Lower lobe of right lung (tissue), 2 donors: ENCODE measurements around the gene JAML. TPM values are rescaled to one million over a fixed set of nuclear protein-coding genes. Genes with fewer than 3 reads are reported as not detected.

Experiments
- ATAC-seq, 2 donors: fragments of 200-7000 bp; cut with Tn5 transposase; one replicate each; pipeline ENCODE4 v1.9.1; 2020 to 2022; ENCODE audit warnings: mild to moderate bottlenecking in 2 of 2, moderate library complexity in 2 of 2
- DNase-seq: peaks from one replicate; pipeline ENCODE4 v3.0.0-alpha.2; 2020
- H3K27ac ChIP-seq: fragments of 200-600 bp; one replicate; pipeline ENCODE4 v1.8.0; 2022
- H3K27me3 ChIP-seq: fragments of 200-600 bp; one replicate; pipeline ENCODE4 v1.8.0; 2022; ENCODE audit warnings: low read depth
- H3K36me3 ChIP-seq: fragments of 200-600 bp; one replicate; pipeline ENCODE4 v1.8.0; 2022; ENCODE audit warnings: mild to moderate bottlenecking
- H3K4me1 ChIP-seq: fragments of 200-600 bp; one replicate; pipeline ENCODE4 v1.8.0; 2022
- H3K4me3 ChIP-seq: fragments of 200-600 bp; one replicate; pipeline ENCODE4 v1.8.0; 2022; ENCODE audit warnings: mild to moderate bottlenecking
- H3K9me3 ChIP-seq: fragments of 200-600 bp; one replicate; pipeline ENCODE4 v1.8.0; 2022
- intact Hi-C: fragments of 100-400 bp; cut with DNase I; formaldehyde crosslinking; loops from one replicate; pipeline ENCODE4 v1.11.0; 2022
- total RNA-seq: library from RNA; stranded (reverse); fragmentation: NEBNext Ultra II Directional; extraction: Animal tissue kit (Norgen Biotek cat#: 25700); gene quantifications from one replicate; pipeline ENCODE4 v1.2.1, GENCODE V29; 2021
- TF ChIP-seq, protein P1 (sequence below): fragments of 200-600 bp; IDR thresholded peaks from one replicate; pipeline ENCODE4 v1.8.0; 2022; ENCODE audit warnings: antibody characterized with exemption, mild to moderate bottlenecking
- donor health status: DM: no; HTN: yes; CAD: no; lungs with severe emphysema.

The JAML gene
- total RNA-seq, 1 donor from 2014 or later = 163 TPM

DNA sequence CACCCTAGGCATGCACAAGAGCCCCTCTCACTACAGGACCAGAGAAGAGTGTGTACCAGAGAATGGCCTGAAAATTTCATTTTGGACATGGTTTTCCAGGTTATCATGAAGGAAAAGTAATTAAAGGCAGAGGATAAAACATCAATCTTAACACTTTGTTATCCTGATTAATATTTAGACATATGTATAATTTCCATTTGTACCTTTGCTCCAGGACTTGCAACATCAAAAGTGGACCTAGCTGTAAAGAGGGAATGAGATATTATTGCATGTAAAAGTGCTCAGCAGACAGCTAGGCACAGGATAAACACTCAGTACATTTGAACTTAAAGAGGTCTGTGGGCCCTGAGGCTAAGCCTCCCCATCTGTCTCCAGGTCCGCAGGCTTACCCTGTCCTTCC is 70.2 kb downstream of the JAML start:
- TF ChIP-seq, protein P1, sequence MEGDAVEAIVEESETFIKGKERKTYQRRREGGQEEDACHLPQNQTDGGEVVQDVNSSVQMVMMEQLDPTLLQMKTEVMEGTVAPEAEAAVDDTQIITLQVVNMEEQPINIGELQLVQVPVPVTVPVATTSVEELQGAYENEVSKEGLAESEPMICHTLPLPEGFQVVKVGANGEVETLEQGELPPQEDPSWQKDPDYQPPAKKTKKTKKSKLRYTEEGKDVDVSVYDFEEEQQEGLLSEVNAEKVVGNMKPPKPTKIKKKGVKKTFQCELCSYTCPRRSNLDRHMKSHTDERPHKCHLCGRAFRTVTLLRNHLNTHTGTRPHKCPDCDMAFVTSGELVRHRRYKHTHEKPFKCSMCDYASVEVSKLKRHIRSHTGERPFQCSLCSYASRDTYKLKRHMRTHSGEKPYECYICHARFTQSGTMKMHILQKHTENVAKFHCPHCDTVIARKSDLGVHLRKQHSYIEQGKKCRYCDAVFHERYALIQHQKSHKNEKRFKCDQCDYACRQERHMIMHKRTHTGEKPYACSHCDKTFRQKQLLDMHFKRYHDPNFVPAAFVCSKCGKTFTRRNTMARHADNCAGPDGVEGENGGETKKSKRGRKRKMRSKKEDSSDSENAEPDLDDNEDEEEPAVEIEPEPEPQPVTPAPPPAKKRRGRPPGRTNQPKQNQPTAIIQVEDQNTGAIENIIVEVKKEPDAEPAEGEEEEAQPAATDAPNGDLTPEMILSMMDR = no peak
- Histone ChIP-seq H3K4me1 (peaks cover 19% of the 10 kb centered on the region), H3K4me3 (no peak overlapping the region), H3K27me3 (peaks cover 57% of the 10 kb centered on the region), H3K27ac (no peak overlapping the region), H3K9me3 (no peaks in the 10 kb centered on the region), H3K36me3 (no peaks in the 10 kb centered on the region)
- intact Hi-C loops = no loop called here
- no peak for DNase-seq
- no peak for ATAC-seq

GRCh38 chr11:118153976-118154375 is 70.8 kb downstream of the JAML start:
- no peak overlapping the region for H3K4me3 ChIP-seq
- no peaks in the 10 kb centered on the region for H3K9me3 ChIP-seq
- H3K27me3 ChIP-seq = peaks cover 57% of the 10 kb centered on the region
- no peaks in the 10 kb centered on the region for H3K36me3 ChIP-seq
- H3K27ac ChIP-seq = no peak overlapping the region
- TF ChIP-seq, protein P1 = no peak
- no peak for DNase-seq
- intact Hi-C loops = no loop called here
- peaks cover 19% of the 10 kb centered on the region for H3K4me1 ChIP-seq
- no peak for ATAC-seq

- Histone ChIP-seq H3K36me3 (no peaks in the 10 kb centered on the region), H3K9me3 (no peaks in the 10 kb centered on the region), H3K27me3 (peaks cover 57% of the 10 kb centered on the region), H3K4me3 (peak overlapping the region; percentile 56), H3K4me1 (peaks cover 19% of the 10 kb centered on the region), H3K27ac (no peak overlapping the region)
- DNase-seq = no peak
- ATAC-seq = no peak
- intact Hi-C loops = no loop called here
- TF ChIP-seq, protein P1 = no peak
These were observed 71.3 kb downstream of the JAML start for GRCh38 chr11:118153516-118153915.

DNA sequence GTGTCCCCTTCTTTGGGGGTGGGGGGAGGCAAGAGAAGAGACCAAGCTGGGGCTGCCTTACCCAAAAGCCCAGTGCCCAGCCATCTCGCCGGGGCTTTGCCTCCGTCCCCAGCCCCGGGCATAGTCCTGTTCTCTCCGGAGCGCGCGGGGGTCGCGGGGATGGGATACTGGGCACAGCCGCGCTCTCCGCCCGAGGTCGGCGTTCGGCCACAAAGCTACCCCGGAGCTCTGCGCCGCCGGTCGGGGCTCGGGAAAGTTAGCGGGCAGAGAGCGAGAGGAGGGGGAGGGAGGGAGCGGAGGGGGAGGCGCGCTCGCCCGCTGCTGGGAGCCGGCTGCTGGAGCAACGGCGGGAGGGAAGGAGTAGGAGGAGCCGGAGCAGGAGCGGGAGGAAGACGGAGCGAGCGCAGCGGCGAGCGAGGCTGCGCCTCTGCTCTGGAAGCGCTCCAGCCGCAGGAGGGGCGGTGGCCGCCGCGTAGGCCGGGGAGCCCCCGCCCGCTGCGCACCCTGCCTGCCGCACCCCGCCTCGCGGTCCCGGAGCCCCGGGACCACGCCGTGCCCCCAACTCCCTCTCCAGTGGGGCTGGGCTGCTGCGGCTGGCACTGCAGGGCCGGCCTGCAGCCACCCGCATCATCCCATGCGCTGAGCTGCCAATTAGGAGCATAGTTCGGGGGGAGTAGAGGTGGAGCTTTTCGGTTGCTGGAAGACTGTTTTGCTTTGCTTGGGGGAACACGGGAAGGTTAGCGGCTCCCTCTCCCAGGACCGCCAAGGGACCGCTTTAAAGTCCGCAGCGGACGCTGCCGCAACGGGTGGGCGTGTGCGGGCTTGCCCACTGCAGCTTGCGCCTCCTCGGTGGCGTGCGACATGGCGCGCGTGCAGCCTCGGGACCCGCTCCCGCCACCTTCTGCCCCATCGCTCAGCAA is 72.0 kb downstream of the JAML start, which contains the start of gene SCN4B:
TSS of gene SCN4B (minus strand) at position 272 of the 920 bp plus-strand sequence. CDS start at position 122, 150 bp downstream.
- TF ChIP-seq, protein P1 = no peak
- ATAC-seq = peak; percentile 79 to 86

DNA sequence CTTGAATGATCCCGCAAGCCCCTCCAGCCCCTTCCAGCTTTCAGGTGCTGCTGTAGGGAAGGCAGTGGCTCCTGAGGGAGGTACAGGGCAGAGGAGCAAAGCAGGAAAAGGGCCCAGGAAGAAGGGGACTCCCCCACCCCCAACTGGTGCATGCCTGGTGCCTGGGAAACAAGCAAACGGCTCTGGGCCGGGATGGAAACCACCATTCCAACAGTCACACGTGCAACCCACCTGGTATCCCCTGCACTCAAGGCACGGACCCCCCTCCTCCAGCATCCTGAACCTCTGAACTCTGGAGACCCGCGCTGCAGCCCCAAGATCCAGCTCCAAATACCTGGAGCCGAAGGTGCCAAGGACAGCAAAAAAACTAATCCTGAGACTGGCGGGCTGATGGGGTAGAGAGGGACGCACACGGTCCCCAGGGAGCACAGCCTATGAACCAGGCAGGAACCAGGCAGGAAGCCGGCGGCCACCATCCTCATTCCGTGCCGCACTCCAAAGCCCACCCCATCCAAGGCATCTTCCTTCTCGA is 72.7 kb downstream of the JAML start:
- DNase-seq (no peak), ATAC-seq (peak in 1 of 2 donors; percentile 13)
- Histone ChIP-seq H3K4me3 (peak overlapping the region; percentile 56), H3K27me3 (peaks cover 52% of the 10 kb centered on the region), H3K27ac (no peak overlapping the region), H3K4me1 (peaks cover 19% of the 10 kb centered on the region), H3K9me3 (no peaks in the 10 kb centered on the region), H3K36me3 (no peaks in the 10 kb centered on the region)
- TF ChIP-seq, protein P1 = no peak
- intact Hi-C loops = no loop called here

More for the DNA sequence above, 72.0 kb downstream of the JAML start, which contains the start of gene SCN4B:
- peak; percentile 73 for DNase-seq
- Histone ChIP-seq H3K4me1 (peaks cover 19% of the 10 kb centered on the region), H3K4me3 (peak within 1 kb of the TSS; percentile 56), H3K9me3 (no peaks in the 10 kb centered on the region), H3K27ac (no peak within 1 kb of the TSS), H3K36me3 (no peaks in the 10 kb centered on the region), H3K27me3 (peaks cover 57% of the 10 kb centered on the region)
- intact Hi-C loops = no loop called here
